GM18508 (cell line): ENCODE results near the gene PKD2L2.

Experiments
- ATAC-seq: cut with Tn5 transposase; IDR thresholded peaks from one replicate; pipeline ENCODE4 v1.9.1; 2021; ENCODE audit warnings: moderate number of reproducible peaks; ENCODE audit not compliant: insufficient read depth, unreplicated experiment

Gene PKD2L2

DNA sequence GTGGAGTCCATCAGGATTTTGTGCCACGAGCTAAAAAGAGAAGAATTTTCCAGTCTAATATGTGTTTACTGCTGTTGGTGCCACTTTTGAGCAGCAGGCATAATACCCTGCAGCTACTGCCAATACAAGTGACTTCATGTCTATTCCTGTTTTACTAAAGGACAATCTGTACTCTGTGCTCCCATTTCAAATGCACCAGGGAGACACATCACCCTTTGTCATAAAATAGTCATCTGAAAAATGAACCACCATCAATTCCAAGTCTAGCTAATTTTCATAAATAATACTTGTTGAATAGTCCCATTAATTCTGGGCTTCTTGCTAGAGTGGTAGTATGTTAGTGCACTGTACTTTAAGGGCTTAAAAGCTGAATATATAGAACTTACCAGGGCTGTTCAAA lies 8.9 kb upstream of the PKD2L2 start:
- no peak for ATAC-seq

DNA sequence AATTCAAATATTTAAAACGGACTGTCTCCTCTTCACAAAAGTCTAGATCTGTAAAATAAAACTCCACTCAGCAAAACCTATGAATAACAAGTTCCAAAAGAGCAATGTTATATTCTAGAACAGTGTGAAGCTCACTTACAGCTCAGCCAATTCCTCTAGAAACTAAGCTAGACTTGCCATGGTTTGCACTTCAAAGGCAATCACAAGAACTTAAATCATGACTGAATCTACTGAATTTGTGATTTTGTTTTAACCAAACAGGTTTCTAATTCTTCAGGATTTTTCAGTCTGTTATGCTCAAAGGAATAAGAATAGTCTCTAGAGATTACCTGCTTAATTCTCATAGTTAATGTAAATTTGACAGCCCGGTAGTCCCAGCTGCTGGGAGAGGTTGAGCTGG lies 1.4 kb upstream of the PKD2L2 start:
- ATAC-seq: no peak

DNA sequence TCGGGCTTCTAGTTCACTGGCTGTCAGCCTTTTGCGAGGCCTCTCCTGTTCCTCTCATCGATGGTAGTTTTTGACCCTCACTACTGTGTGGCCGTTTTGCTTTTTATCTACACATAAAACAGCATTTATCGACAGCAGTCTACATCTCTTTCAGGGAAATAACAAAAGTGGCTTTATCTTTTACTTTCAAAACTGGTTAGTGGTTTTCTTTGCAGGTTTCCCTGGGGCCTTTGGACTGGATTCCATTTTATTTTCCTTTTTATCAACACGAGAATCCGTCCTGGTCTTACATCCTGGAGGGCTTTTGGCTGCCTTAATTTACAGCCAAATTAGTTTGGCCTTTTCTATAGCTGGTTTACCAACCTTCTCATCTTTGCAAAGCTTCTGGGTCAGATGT lies 793 bp upstream of the PKD2L2 start:
- ATAC-seq: no peak

DNA sequence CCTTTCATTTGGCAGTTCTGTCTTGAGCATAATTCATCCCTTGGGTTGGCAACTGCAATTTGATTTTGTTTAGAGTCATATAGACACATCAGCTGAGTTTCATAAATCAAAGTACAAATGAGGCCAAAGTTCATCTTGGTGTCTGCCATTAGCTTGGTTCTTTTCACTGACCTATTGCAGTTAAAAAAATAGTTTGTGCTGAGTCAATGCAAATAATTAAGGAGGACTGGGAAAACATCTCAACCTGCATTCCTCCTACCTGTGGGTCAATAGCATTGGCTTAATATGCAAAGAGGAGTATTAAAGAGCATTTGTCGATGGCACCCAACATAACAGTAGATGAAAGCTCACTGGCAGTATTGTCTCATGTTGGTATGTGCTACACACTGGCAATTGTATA lies 1.6 kb downstream of the PKD2L2 start:
- ATAC-seq: no peak

DNA sequence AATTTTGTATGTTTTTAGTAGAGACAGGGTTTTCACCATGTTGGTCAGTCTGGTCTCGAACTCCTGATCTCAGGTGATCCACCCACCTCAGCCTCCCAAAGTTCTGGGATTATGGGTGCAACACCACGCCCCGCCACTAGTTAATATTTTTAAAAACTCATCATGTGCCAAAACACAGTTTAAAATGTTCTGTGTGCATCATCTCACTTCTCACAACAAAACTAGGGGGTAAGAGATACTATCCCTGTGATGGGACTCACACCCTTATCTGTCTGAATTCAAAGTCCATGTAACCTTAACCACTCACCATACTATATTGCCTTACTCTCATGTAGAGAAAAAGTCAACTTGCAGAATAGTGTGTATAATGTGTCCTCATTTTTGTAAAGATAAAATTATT lies 2.6 kb downstream of the PKD2L2 start:
- no peak for ATAC-seq

DNA sequence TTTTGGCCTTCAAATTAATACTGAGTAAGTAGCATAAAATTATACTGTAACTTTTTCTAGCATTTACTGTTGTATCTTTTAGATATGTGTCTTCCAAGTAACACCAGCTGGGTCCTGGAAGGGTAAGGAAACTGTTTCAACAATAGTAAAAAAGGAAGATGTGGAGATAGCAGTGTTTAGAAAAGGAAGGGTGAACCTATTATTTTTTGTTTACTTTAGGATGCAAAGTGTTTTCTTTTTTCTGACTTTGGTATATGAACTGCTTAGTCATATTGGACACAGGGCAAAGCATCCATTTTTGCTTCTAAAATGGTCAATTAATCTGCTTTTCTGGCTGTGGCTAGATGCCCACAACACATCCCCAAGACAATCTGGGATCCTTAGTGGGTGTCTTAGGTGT lies 5.3 kb downstream of the PKD2L2 start:
- no peak for ATAC-seq

DNA sequence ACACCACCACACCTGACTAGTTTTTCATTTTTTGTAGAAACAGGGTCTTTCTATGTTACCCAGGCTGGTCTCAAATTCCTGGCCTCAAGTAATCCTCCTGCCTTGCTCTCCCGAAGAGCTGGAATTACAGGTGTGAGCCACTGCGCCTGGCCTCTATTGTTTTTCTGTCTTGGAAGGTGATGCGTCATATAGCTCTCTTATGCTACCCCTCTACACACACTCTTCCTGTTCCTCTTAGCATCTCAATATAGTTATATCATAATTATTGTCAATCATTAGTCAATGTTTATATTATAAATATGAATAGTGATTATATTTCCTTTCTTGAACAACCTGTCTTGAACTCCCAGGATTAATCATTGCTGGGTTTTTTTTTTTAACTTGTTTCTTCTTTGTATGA lies 7.3 kb downstream of the PKD2L2 start:
- no peak for ATAC-seq

DNA sequence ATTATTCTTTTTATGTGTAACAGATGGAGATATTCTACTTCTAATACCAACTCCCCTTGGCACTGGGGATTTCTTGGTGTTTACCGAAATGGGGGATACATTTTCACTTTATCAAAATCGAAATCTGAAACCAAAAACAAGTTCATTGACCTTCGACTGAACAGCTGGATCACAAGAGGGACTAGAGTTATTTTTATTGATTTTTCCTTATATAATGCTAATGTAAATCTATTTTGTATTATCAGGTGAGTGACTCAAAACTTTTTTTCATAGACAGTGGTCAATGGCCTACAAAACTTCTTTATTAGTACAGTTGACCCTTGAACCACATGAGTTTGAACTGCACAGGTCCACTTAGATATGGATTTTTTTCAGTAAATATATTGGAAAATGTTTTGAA lies 10.2 kb downstream of the PKD2L2 start:
- no peak for ATAC-seq

DNA sequence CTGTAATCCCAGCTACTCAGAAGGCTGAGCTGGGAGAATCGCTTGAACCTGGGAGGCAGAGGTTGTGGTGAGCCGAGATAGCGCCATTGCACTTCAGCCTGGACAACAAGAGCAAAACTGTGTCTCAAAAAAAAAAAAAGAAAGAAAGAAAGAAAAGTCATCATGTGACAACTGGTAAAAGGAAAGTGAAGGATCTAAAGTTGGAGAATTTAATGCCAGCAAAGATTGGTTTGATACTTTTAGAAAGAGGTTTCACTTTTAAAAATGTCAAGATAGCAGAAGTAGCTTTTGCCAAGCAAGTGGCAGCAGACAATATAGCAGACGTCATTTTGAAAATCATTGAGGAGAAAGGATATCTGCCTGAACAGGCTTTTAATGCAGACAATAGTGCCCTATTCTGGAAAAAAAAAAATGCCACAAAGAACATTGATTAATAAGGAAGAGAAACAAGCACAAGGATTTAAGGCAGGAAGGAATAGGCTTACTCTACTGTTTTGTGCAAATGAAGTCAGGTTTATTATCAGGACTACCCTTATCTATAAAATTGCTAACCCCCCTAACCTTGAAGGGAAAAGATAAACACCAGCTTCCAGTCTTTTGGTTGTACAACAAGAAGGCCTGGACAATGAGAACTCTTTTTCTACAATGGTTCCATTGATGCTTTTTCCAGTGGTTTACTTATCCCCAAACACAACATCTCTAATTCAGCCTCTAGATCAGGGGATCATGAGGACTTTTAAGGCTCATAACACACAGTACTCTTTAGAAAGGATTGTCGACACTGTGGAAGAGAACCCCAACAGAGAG lies 12.0 kb downstream of the PKD2L2 start:
- ATAC-seq: no peak

DNA sequence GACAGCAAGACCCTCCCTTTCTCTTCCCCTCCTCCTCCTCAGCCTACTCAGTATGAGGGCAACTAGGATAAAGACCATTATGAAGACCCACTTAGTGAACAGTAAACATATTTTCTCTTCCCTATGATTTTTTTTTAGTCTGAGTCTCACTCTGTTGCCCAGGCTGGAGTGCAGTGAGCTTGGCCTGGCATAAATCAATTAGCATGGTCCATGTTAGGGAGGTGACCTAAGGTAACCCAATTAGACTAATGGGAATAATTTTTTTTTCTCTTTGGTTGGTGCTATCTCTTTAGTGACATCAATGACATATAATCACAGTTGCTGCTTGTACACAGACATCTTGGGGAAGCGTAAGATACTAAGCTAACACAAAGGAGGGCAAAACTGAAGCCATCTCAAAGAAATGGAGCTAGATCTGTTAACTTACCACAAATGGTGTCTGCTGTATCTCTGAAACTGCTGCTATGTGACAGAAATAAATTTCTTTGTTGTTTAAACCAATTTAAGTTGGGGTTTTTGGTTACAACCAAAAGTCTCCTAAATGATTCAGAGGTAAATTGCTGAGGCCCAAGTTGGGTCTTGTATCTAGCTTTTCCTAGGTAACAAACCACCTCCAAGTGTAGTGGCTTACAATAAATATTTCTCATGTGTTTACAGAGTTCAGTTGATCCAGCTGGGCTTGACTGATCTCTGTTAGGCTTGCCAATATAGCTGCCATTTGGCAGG lies 13.3 kb downstream of the PKD2L2 start:
- no peak for ATAC-seq

DNA sequence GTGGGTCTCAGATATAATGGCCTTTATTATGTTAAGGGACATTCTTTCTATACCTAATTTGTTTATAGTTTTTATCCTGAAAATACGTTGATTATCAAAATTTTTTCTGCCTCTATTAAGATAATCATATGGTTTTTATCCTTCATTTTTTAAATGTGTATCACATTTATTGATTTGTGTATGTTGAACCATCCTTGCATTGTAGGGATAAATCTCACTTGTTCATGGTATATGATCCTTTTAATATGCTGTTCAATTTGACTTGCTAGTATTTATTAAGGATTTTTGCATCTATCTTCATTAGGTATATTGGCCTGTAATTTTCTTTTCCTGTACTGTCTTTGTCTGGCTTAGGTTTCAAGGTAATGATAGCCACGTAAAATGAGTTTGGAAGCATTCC lies 25.5 kb downstream of the PKD2L2 start:
- ATAC-seq: no peak

DNA sequence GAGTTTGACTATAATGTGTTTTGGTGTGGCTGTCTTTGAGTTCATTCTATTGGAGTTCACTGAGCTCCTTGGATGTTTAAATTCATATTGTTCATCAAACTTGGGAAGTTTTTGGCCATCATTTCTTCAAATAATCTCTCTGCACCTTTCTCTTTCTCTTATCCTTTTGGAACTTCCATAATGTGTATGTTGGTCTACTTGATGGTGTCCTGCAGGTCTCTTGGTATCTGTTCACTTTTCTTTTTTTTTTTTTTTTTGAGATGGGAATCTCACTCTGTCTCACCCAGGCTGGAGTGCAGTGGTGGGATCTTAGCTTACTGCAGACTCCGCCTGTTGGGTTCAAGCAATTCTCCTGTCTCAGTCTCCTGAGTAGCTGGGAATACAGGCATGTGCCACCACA lies 27.7 kb downstream of the PKD2L2 start:
- no peak for ATAC-seq

DNA sequence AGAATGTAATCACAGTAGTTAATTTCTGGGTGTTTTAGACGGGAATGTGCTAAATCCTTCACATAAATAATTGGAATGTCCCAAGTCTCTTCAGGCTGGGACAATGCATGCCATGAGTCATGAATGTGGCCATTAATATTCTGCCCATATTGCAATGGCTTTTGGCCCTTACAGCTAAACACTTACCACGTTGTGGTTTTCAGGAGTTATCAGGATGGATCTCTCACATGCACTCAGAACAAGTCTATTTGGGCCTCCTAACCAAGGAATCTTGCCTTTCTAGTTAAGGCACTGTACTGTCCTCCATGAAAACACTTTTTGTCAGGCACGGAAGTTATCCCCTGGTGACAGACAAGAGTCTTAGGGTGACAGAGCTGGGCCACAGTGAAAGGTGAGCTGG lies 32.7 kb downstream of the PKD2L2 start:
- ATAC-seq: no peak

DNA sequence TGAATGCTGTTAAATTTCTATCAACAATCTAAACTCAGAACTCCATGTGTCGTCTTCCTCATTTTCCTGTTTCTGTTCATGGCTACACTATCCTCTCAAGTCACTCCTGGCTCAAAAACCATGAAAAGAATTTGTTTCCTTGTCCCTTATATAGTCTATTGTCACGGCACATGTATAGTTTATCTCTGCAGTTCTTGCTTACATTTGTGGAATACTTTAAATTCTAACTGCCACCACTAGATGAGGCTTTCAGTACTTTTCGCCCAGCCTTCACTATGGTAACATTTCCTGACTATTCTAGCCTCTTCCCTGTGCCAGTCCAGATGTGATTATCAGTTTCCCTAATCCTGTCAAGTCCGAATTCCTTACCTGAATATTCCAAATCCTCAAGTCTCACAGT lies 34.6 kb downstream of the PKD2L2 start:
- no peak for ATAC-seq

DNA sequence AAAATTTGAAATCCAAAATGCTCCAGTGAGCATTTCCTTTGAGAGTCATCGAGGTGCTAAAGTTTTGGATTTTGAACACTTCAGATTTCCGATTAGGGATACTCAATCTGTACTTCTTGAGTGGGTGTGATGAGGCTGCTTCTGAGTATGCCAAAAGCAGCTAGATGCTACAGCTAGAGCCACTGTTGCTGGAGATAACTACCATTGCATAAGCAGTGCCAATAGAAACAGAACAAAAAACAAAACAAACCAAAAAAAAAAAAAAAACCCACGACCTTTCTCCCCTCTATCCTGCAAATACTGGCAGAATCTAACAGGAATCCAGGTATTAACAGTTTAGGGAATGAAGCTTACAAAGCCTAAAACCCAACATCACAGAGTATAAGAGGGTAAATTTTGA lies 43.5 kb downstream of the PKD2L2 start:
- ATAC-seq: no peak

DNA sequence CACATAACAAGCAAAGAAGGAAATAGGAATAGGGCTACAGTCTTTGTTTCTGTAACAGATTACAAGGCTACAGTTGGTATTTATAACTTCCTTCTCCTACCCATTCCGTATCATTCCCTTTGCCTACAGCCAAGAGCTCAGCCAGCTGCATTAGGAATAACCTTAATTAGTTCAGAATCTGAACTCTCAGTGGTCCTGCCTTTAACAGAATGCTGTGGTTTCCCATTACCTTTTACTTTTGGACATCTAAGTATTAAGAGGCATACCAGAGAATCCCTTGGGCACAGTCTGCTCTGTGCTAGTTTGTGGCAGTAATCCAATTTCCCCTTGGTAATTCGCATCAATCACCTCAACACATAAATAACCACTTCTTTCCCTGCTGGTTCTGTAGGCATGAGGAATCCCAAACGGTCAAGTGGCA lies 44.2 kb downstream of the PKD2L2 start:
- ATAC-seq: no peak

DNA sequence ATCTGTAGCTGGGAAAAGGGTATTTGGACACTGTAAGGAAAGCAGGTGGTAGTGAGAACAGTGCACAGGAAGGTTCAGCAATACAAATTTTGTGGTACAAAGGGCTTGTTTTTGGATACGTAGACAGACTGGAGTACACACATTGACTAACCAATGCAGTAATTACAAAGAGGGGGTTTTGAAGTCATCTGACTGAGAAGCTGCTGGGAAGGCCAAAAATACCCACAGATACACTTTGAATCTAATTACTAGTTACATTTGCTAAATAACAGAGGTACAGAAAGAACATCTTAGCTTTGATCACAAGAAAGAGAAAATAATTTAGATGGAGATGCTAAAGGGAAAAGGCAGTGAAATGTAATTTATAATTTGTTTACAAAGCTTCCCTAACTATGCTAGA lies 45.9 kb downstream of the PKD2L2 start:
- no peak for ATAC-seq

DNA sequence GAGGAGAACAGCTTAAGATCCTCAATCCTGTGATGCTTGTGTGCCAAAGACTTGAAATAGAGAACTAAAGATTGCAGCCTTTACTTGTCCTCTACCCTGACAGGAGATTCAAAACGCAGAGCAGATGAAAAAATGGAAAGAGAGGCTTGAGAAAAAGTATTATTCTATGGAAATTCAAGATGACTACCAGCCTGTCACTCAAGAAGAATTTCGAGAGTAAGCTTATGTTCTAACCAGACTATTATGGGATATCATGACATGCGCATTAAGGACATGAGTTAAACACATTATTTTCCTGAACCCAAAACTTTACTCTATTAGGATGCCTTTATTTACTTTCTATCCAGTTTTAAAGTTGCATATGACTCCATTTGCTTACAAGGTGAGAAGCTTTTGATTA lies 46.4 kb downstream of the PKD2L2 start:
- ATAC-seq: no peak

DNA sequence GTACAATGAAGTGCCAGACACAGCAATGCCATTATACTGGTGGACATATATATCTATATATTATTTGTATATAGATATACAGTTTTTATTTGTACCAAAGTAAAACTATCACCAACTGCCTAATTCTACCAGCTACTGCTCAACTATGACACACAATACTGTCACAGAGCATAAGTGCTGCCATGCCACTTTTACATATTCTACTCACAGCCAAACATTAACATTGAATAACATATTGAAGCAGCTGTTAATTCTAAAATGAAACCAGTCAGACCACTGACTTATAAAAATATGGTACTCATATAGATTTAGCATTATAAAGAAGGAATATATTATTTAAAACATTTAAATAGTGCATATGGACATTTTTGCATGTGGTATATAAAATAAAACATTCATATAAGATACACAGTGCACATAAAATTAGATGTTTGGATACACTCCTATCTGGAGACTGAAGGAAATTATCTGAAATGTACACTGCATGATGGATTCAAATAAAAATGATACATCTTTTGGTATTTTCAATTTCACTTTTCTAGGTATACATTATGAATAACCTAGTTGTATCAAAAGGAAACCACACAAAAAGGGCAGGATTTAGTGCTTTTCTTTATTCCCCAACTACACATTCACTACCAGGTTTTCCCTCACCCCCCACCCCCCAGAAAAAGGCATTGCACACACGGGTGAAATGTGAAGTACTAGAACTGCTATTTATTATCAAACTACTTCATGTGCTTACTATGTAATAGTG lies 48.9 kb downstream of the PKD2L2 start:
- no peak for ATAC-seq

DNA sequence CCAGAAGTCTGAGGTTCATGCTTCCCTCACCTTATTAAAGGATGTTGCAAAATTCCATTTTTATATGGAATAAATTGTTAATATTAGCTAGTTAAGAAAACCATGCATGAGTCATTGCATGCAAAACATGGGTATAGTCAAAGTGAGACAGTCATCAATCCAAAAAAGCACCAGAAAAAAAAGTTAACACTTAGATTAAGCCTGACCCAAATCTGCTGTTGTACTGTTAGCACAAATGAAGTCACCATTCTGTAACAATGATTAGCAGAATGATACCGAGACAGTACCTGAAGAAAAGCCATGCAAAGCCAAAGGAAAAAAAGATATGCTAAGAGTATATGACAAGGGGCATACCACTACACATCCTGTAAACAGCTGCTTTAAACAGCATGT lies 49.5 kb downstream of the PKD2L2 start:
- no peak for ATAC-seq

DNA sequence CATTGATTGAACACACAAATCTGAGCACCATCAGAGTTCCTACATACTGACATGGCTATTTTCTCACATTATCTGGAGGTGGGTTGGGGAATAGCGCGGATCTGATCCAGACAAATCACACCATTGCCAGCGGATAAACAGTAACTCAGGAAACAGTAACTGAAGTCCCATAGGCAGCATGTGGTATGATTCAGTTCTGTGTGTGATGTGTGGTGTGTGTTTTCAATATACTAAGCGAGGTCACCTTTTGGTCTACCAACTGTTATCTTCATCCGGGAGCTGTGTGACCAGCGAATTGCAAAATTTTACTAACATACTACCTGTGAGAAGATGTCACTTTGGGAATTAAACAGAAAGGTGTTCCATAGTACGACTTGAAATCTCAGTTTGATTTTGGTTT lies 50.1 kb downstream of the PKD2L2 start:
- ATAC-seq: no peak
